Mucosa of rectum (tissue), 2 donors: ENCODE data around the gene OGA.

Source experiments
- H3K27ac ChIP-seq, 2 donors: one replicate each; pipeline ENCODE4 v1.7.0; 2013; ENCODE audit warnings: inconsistent platforms in 2 of 2, low read depth in 2 of 2, low read length in 2 of 2
- H3K27me3 ChIP-seq, 2 donors: one replicate each; pipeline ENCODE4 v1.7.0; 2013; ENCODE audit warnings: low read length in 2 of 2; ENCODE audit not compliant: control insufficient read depth in 2 of 2, insufficient read depth in 2 of 2
- H3K36me3 ChIP-seq, 2 donors: one replicate each; pipeline ENCODE4 v1.7.0; 2013; ENCODE audit warnings: low read length in 2 of 2; ENCODE audit not compliant: control insufficient read depth in 2 of 2, insufficient read depth in 2 of 2
- H3K4me1 ChIP-seq, 2 donors: one replicate each; pipeline ENCODE4 v1.7.0; 2013; ENCODE audit warnings: low read length in 2 of 2, mild to moderate bottlenecking in 1 of 2; ENCODE audit not compliant: control insufficient read depth in 2 of 2, insufficient read depth in 2 of 2
- H3K4me3 ChIP-seq, 2 donors: one replicate each; pipeline ENCODE4 v1.7.0; 2013; ENCODE audit warnings: low read length in 2 of 2
- H3K9ac ChIP-seq, 2 donors: one replicate each; pipeline ENCODE4 v1.7.0; 2013; ENCODE audit warnings: low read length in 2 of 2, low read depth in 1 of 2, mild to moderate bottlenecking in 1 of 2
- H3K9me3 ChIP-seq, 2 donors: one replicate each; pipeline ENCODE4 v1.7.0; 2013; ENCODE audit warnings: low read length in 2 of 2; ENCODE audit not compliant: control insufficient read depth in 2 of 2
- donor health status: healthy.
- donor health status: Normal muscosa, but diverticular disease.

The OGA gene

DNA sequence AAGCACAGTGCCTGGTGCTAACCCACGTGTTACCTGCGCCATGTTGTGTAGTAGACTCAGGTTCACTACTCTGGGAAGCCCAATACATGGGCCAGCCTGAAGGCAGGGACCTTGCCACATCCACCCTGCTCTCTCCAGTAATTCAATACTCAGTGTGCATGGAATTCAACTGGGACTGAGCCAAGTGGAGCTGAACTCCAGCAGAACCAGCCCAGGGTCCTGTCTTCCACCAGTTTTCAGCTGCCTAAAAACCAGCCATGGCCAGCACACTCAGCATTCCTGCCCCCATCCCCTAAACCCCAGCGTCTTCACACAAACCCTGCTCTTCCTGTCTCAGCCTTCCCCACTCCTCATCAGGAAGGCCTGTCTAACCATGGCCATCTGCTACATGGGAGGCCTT lies 57.7 kb downstream of the OGA start:
- Histone ChIP-seq H3K27ac (no peak overlapping the region), H3K4me1 (no peaks in the 10 kb centered on the region), H3K9me3 (no peaks in the 10 kb centered on the region), H3K27me3 (peaks cover 10 to 17% of the 10 kb centered on the region in 2 donors), H3K36me3 (no peaks in the 10 kb centered on the region), H3K4me3 (no peak overlapping the region), H3K9ac (no peak overlapping the region)

- Histone ChIP-seq H3K27ac (no peak overlapping the region), H3K4me1 (no peaks in the 10 kb centered on the region), H3K9ac (no peak overlapping the region), H3K9me3 (no peaks in the 10 kb centered on the region), H3K4me3 (no peak overlapping the region), H3K36me3 (no peaks in the 10 kb centered on the region), H3K27me3 (peaks cover 3 to 11% of the 10 kb centered on the region in 2 donors)
Observed at GRCh38 chr10:101759309-101760247, 58.7 kb downstream of the OGA start.

DNA sequence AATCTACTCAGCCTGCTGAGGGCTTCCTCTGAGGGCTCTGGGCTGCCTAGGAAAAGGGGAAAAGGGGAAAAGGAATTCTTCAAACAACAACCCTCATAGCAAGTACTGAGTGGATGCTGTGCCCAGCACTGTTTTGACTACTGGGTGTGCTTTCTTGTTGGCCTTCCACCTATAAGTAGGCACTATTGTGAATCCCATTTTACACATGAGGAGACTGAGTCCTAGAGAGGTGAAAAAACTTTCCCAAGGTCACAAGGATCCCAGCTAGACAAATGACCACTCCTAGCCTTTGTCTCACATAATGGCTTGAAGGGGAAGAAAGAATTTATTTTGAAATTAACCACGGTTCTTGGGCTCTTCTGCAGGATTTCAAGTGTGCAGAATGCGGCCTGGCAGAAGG lies 59.4 kb downstream of the OGA start:
- H3K27ac ChIP-seq = no peak overlapping the region

GRCh38 chr10:101752241-101752640 lies 66.0 kb downstream of the OGA start:
- peaks cover 0 to 5% of the 10 kb centered on the region in 2 donors for H3K27me3 ChIP-seq
- H3K36me3 ChIP-seq = no peaks in the 10 kb centered on the region
- no peak overlapping the region for H3K27ac ChIP-seq
- no peaks in the 10 kb centered on the region for H3K9me3 ChIP-seq
- H3K4me3 ChIP-seq = no peak overlapping the region
- no peak overlapping the region for H3K9ac ChIP-seq
- no peaks in the 10 kb centered on the region for H3K4me1 ChIP-seq

More for the DNA sequence above, 59.4 kb downstream of the OGA start:
- no peak overlapping the region for H3K9ac ChIP-seq
- no peaks in the 10 kb centered on the region for H3K36me3 ChIP-seq
- H3K4me1 ChIP-seq = no peaks in the 10 kb centered on the region
- peaks cover 3 to 11% of the 10 kb centered on the region in 2 donors for H3K27me3 ChIP-seq
- H3K4me3 ChIP-seq = no peak overlapping the region
- H3K9me3 ChIP-seq = no peaks in the 10 kb centered on the region

- no peaks in the 10 kb centered on the region for H3K4me1 ChIP-seq
- no peaks in the 10 kb centered on the region for H3K9me3 ChIP-seq
- H3K4me3 ChIP-seq = no peak overlapping the region
- H3K27ac ChIP-seq = no peak overlapping the region
- no peaks in the 10 kb centered on the region for H3K36me3 ChIP-seq
- H3K27me3 ChIP-seq = peaks cover 0 to 3% of the 10 kb centered on the region in 2 donors
- H3K9ac ChIP-seq = no peak overlapping the region
Observed at GRCh38 chr10:101749047-101750016, 68.9 kb downstream of the OGA start.

- no peak overlapping the region for H3K4me3 ChIP-seq
- H3K36me3 ChIP-seq = no peaks in the 10 kb centered on the region
- peaks cover 0 to 3% of the 10 kb centered on the region in 2 donors for H3K27me3 ChIP-seq
Observed at GRCh38 chr10:101748496-101748895, 69.7 kb downstream of the OGA start.

GRCh38 chr10:101745074-101745696 lies 73.1 kb downstream of the OGA start:
- H3K9me3 ChIP-seq = no peaks in the 10 kb centered on the region
- peaks cover 0 to 2% of the 10 kb centered on the region in 2 donors for H3K27me3 ChIP-seq
- H3K4me1 ChIP-seq = no peaks in the 10 kb centered on the region
- H3K9ac ChIP-seq = no peak overlapping the region
- H3K27ac ChIP-seq = no peak overlapping the region
- H3K36me3 ChIP-seq = no peaks in the 10 kb centered on the region
- no peak overlapping the region for H3K4me3 ChIP-seq

More at GRCh38 chr10:101748496-101748895, 69.7 kb downstream of the OGA start:
- no peak overlapping the region for H3K9ac ChIP-seq
- H3K4me1 ChIP-seq = no peaks in the 10 kb centered on the region
- no peak overlapping the region for H3K27ac ChIP-seq
- no peaks in the 10 kb centered on the region for H3K9me3 ChIP-seq

DNA sequence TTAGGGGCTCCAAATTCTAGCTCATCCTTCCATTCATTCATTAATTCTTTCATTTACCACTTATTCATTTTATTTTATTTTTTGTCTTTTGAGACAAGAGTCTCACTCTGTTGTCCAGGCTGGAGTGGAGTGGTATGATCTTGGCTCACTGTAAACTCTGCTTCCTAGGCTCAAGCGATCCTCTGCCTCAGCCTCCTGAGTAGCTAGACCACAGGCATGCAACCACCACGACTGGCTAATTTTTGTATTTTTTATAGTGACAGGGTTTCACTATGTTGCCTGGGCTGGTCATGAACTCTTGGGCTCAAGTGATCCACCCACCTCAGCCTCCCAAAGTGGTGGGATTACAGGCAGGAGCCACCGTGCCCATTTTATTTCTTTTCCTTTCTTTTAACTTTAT lies 74.0 kb downstream of the OGA start:
- Histone ChIP-seq H3K27me3 (peaks cover 0 to 2% of the 10 kb centered on the region in 2 donors), H3K4me3 (no peak overlapping the region), H3K9ac (no peak overlapping the region), H3K4me1 (no peaks in the 10 kb centered on the region), H3K36me3 (no peaks in the 10 kb centered on the region), H3K9me3 (no peaks in the 10 kb centered on the region), H3K27ac (no peak overlapping the region)

- H3K4me1 ChIP-seq = no peaks in the 10 kb centered on the region
- H3K36me3 ChIP-seq = no peaks in the 10 kb centered on the region
- no peaks in the 10 kb centered on the region for H3K9me3 ChIP-seq
- no peak overlapping the region for H3K27ac ChIP-seq
- no peak overlapping the region for H3K4me3 ChIP-seq
- peaks cover 0 to 2% of the 10 kb centered on the region in 2 donors for H3K27me3 ChIP-seq
- no peak overlapping the region for H3K9ac ChIP-seq
Observed at GRCh38 chr10:101741938-101742337, 76.3 kb downstream of the OGA start.
